Liver (tissue), 9 donors: Measurements from ENCODE around the gene TAS2R43. TPM values are rescaled to one million over a fixed set of nuclear protein-coding genes. Genes with fewer than 3 reads are reported as not detected.
"Not testable (repeated sequence)": the region's sequence is repeated elsewhere in the genome, so short reads cannot be mapped to it uniquely, and the experiment has no call there.

Source experiments
- DNase-seq: peaks from one replicate; pipeline ENCODE4 v3.0.0-alpha.2; 2017; ENCODE audit warnings: low spot score
- H3K27ac ChIP-seq, 2 donors: one replicate each; pipeline ENCODE4 v1.7.0; 2013; ENCODE audit warnings: inconsistent platforms in 2 of 2, low read length in 2 of 2, control low read depth in 1 of 2, low read depth in 1 of 2, mild to moderate bottlenecking in 1 of 2
- H3K27me3 ChIP-seq, 4 donors: one replicate each; pipeline versions ENCODE4 v1.6.1 to v1.7.0; 2013; ENCODE audit warnings: low read length in 3 of 4, inconsistent platforms in 1 of 4, mild to moderate bottlenecking in 1 of 4, moderate library complexity in 1 of 4; ENCODE audit not compliant: control insufficient read depth in 4 of 4, insufficient read depth in 4 of 4
- H3K36me3 ChIP-seq, 4 donors: one replicate each; pipeline versions ENCODE4 v1.6.1 to v1.7.0; 2013; ENCODE audit warnings: low read length in 3 of 4, mild to moderate bottlenecking in 3 of 4, low read depth in 1 of 4, moderate library complexity in 1 of 4; ENCODE audit not compliant: control insufficient read depth in 4 of 4, insufficient read depth in 3 of 4
- H3K4me1 ChIP-seq, 4 donors: one replicate each; pipeline versions ENCODE4 v1.6.1 to v1.7.0; 2013; ENCODE audit warnings: low read length in 3 of 4, mild to moderate bottlenecking in 3 of 4, moderate library complexity in 1 of 4; ENCODE audit not compliant: control insufficient read depth in 4 of 4, insufficient read depth in 4 of 4
- H3K4me3 ChIP-seq, 3 donors: one replicate each; pipeline versions ENCODE4 v1.6.1 to v1.7.0; 2013; ENCODE audit warnings: low read length in 3 of 3, control low read depth in 1 of 3, low read depth in 1 of 3, mild to moderate bottlenecking in 1 of 3
- H3K9ac ChIP-seq, 2 donors: one replicate each; pipeline ENCODE4 v1.7.0; 2013; ENCODE audit warnings: low read length in 2 of 2, mild to moderate bottlenecking in 2 of 2, moderate library complexity in 2 of 2, control low read depth in 1 of 2, low read depth in 1 of 2
- H3K9me3 ChIP-seq, 4 donors: one replicate each; pipeline versions ENCODE4 v1.6.1 to v1.7.0; 2013; ENCODE audit warnings: low read length in 3 of 4; ENCODE audit not compliant: control insufficient read depth in 4 of 4
- CTCF ChIP-seq: fragments of 150-350 bp; IDR thresholded peaks from 2 replicates; pipeline ENCODE4 v1.5.1; 2017; ENCODE audit warnings: improper control_type of control experiment, low read depth, low read length; ENCODE audit not compliant: missing input control
- FOXA1 ChIP-seq: IDR thresholded peaks from 2 replicates; pipeline ENCODE4 v1.6.1; 2016; ENCODE audit warnings: antibody characterized with exemption
- FOXA2 ChIP-seq: IDR thresholded peaks from 2 replicates; pipeline ENCODE4 v1.6.1; 2016; ENCODE audit warnings: antibody characterized with exemption
- GABPA ChIP-seq, 2 donors: IDR thresholded peaks in 1 of 2; conservative IDR thresholded peaks in 1 of 2; 2 replicates each; pipeline ENCODE4 v1.6.1; 2016; ENCODE audit warnings: antibody characterized with exemption in 2 of 2, mild to moderate bottlenecking in 1 of 2, moderate library complexity in 1 of 2
- HNF4A ChIP-seq, 2 donors: conservative IDR thresholded peaks; 2 replicates each; pipeline ENCODE4 v1.6.1; 2016; ENCODE audit warnings: antibody characterized with exemption in 2 of 2, mild to moderate bottlenecking in 2 of 2
- HNF4G ChIP-seq: IDR thresholded peaks from 2 replicates; pipeline ENCODE4 v1.6.1; 2016; ENCODE audit warnings: antibody characterized with exemption
- JUND ChIP-seq, 2 donors: IDR thresholded peaks; 2 replicates each; pipeline ENCODE4 v1.6.1; 2016; ENCODE audit warnings: antibody characterized with exemption in 2 of 2
- NR2F2 ChIP-seq: IDR thresholded peaks from 2 replicates; pipeline ENCODE4 v1.6.1; 2016; ENCODE audit warnings: antibody characterized with exemption
- SP1 ChIP-seq: IDR thresholded peaks from 2 replicates; pipeline ENCODE4 v1.6.1; 2018; ENCODE audit warnings: antibody characterized with exemption, mild to moderate bottlenecking
- YY1 ChIP-seq: IDR thresholded peaks from 2 replicates; pipeline ENCODE4 v1.6.1; 2016; ENCODE audit warnings: antibody characterized with exemption, mild to moderate bottlenecking
- WGBS: extraction: QIAGEN DNeasy Blood & Tissue Kit; methylation state at CpG from one replicate; pipeline ENCODE4 v1.1.7; 2013; 5-methylcytosine and 5-hydroxymethylcytosine counted together
- polyA plus RNA-seq, 2 donors: library from polyadenylated mRNA; stranded (reverse) in 1 of 2; unstranded in 1 of 2; fragments of 200-250 nt in 1 of 2; fragments of >200 nt in 1 of 2; fragmentation: Nextera tagmentation in 1 of 2; extraction: Ambion mirVana in 1 of 2; gene quantifications; one replicate each; pipeline versions ENCODE4 v1.2.1 to v1.2.3, GENCODE V29; 2013 to 2015
- total RNA-seq, 2 donors: library from RNA; depleted of rRNA; stranded (reverse); fragments of >200 nt; gene quantifications; one replicate each; pipeline ENCODE4 v1.2.3, GENCODE V29; 2014
- TF ChIP-seq, protein P1 (sequence below): IDR thresholded peaks from 2 replicates; pipeline ENCODE4 v1.6.1; 2016; ENCODE audit warnings: antibody characterized with exemption
- TF ChIP-seq, protein P2 (sequence below): IDR thresholded peaks from 2 replicates; pipeline ENCODE4 v1.6.1; 2016; ENCODE audit warnings: antibody characterized with exemption
- TF ChIP-seq, protein P3 (sequence below): IDR thresholded peaks from 2 replicates; pipeline ENCODE4 v1.6.1; 2016; ENCODE audit warnings: antibody characterized with exemption, mild to moderate bottlenecking
- donor health status: healthy.
- donor health status: healthy.
- donor health status: healthy.
- donor health status: healthy.
- donor health status: healthy.

The TAS2R43 gene
- total and polyA plus RNA-seq, 4 donors: 0.57 to 3.8 (median 0.84) TPM; not detected in 1

- no peak overlapping the region for H3K4me3 ChIP-seq
- TF ChIP-seq JUND (IDR thresholded peaks at IDR 0.05): no peak
- TF ChIP-seq NR2F2: no peak
- TF ChIP-seq SP1: no peak
- TF ChIP-seq, protein P1, sequence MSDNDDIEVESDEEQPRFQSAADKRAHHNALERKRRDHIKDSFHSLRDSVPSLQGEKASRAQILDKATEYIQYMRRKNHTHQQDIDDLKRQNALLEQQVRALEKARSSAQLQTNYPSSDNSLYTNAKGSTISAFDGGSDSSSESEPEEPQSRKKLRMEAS: no peak
- no peak for TF ChIP-seq YY1
- no peak for TF ChIP-seq FOXA2
- TF ChIP-seq, protein P2, sequence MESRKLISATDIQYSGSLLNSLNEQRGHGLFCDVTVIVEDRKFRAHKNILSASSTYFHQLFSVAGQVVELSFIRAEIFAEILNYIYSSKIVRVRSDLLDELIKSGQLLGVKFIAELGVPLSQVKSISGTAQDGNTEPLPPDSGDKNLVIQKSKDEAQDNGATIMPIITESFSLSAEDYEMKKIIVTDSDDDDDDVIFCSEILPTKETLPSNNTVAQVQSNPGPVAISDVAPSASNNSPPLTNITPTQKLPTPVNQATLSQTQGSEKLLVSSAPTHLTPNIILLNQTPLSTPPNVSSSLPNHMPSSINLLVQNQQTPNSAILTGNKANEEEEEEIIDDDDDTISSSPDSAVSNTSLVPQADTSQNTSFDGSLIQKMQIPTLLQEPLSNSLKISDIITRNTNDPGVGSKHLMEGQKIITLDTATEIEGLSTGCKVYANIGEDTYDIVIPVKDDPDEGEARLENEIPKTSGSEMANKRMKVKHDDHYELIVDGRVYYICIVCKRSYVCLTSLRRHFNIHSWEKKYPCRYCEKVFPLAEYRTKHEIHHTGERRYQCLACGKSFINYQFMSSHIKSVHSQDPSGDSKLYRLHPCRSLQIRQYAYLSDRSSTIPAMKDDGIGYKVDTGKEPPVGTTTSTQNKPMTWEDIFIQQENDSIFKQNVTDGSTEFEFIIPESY: no peak
- TF ChIP-seq, protein P3, sequence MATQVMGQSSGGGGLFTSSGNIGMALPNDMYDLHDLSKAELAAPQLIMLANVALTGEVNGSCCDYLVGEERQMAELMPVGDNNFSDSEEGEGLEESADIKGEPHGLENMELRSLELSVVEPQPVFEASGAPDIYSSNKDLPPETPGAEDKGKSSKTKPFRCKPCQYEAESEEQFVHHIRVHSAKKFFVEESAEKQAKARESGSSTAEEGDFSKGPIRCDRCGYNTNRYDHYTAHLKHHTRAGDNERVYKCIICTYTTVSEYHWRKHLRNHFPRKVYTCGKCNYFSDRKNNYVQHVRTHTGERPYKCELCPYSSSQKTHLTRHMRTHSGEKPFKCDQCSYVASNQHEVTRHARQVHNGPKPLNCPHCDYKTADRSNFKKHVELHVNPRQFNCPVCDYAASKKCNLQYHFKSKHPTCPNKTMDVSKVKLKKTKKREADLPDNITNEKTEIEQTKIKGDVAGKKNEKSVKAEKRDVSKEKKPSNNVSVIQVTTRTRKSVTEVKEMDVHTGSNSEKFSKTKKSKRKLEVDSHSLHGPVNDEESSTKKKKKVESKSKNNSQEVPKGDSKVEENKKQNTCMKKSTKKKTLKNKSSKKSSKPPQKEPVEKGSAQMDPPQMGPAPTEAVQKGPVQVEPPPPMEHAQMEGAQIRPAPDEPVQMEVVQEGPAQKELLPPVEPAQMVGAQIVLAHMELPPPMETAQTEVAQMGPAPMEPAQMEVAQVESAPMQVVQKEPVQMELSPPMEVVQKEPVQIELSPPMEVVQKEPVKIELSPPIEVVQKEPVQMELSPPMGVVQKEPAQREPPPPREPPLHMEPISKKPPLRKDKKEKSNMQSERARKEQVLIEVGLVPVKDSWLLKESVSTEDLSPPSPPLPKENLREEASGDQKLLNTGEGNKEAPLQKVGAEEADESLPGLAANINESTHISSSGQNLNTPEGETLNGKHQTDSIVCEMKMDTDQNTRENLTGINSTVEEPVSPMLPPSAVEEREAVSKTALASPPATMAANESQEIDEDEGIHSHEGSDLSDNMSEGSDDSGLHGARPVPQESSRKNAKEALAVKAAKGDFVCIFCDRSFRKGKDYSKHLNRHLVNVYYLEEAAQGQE: no peak
- no peak for TF ChIP-seq CTCF
- no peak for TF ChIP-seq FOXA1
- no peak for TF ChIP-seq GABPA (IDR thresholded peaks at IDR 0.05 in 1 of 2, conservative IDR thresholded peaks at IDR 0.05 in 1 of 2)
- TF ChIP-seq HNF4G: no peak
- no peak for TF ChIP-seq HNF4A (conservative IDR thresholded peaks at IDR 0.05)
- WGBS: 40% methylated on average over 2 of the region's 2 CpGs
Observed at GRCh38 chr12:11105546-11105945, 13.4 kb upstream of the TAS2R43 start.

DNA sequence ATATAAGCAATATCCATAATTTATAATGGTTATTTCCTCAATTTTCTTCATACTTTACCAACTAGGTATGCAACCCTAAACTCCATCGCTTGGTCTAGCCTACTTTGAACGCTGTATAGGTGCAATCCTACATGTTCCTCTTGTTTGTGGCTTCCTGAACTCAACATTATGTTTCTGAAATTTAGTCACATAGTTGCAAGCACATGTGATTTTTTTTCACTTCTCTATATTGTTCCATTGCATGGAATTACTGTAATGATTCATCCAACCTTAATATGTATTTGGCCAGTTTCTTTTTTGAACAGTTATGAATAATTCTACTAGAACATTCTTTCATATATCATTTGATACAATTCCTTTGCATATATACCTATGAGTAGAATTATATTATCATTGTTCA is 2.8 kb upstream of the TAS2R43 start:
- not testable (repeated sequence) for H3K4me3 ChIP-seq, H3K4me1 ChIP-seq, H3K36me3 ChIP-seq, H3K27ac ChIP-seq, H3K9ac ChIP-seq, DNase-seq, H3K27me3 ChIP-seq, H3K9me3 ChIP-seq
- no CpG with 5 or more reads among the region's 2 CpGs for WGBS

More at GRCh38 chr12:11105546-11105945, 13.4 kb upstream of the TAS2R43 start:
- Histone ChIP-seq H3K4me1 (peaks cover 0 to 8% (median under 1%) of the 10 kb centered on the region in 4 donors), H3K27me3 (no peaks in the 10 kb centered on the region), H3K27ac (no peak overlapping the region), H3K9ac (no peak overlapping the region), H3K36me3 (no peaks in the 10 kb centered on the region), H3K9me3 (no peaks in the 10 kb centered on the region)
- DNase-seq: no peak
